ENCODE data around the gene KCTD12.
A peak's percentile ranks its signal among the peaks of the same experiment; 100 is the strongest.

Gene KCTD12

DNA sequence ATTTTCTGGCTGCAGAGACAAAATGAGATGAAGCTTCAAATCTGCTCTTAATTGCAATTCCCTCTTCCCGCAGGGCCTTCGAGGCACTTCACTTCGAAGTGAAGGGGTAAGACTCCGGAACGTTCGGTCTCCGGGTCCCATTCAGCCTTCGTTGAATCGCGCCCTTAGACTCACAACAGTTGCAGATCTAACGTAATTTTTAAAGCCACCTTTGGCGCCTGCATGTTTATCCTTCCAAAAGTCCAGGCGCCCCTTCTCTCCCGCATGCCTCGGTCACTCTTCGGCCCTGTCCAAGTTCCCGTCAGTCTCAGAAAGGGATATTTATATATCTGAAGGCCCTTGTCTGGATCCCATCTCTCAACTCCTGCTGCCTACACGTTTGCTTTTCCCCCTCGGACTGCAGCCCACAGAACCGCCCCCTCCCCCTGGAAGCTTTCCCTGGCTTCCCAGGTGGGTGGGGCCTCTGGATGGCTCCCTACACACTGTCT, 915 bp upstream of the KCTD12 start:
- no peak for DNase-seq (ENCODE audit: low read depth)

DNA sequence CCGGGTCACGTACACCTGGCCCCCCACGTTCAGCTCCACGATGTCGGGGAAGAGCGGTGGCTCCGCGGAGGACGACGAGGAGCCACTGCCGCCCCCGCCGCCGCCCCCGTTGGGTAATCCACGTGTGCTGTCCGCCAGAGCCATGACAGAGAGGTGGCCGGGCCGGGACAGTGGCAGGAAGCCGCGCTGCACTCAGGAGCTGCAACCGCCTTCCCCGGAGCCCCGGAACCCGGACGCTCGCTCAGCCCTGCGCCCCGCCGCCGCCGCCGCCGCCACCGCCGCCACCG, 257 bp downstream of the KCTD12 start:
- peak; percentile 15 for DNase-seq (ENCODE audit: low read depth)

GRCh38 chr13:76885203-76886004, 801 bp downstream of the KCTD12 start:
- peak; percentile 21 for DNase-seq (ENCODE audit: low read depth)

- DNase-seq (ENCODE audit: low read depth): no peak
Measured at GRCh38 chr13:76884907-76885202, 1.4 kb downstream of the KCTD12 start.

- no peak for DNase-seq (ENCODE audit: low read depth)
Measured at GRCh38 chr13:76884186-76884906, 1.9 kb downstream of the KCTD12 start.

GRCh38 chr13:76883236-76883635, 3.0 kb downstream of the KCTD12 start:
- no peak for DNase-seq (ENCODE audit: low read depth)

DNA sequence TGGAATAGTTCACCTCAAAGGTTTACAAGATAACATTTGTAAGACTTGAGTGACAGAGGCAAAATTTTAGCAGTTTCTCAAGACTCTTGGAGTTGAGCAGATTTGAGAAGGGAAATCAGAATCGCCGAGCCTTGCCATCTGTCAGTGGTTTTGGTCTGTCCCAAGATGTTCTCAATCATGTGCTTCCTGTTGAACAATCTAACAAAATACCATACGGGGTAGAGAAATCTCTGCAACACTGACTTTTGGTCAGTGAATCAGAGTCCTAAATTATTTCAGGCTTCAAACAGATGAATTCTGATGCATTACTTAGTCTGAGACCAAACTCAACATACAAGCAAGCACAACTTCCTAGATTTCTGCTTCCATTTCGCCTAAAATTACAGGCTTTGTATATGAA, 3.8 kb downstream of the KCTD12 start:
- DNase-seq (ENCODE audit: low read depth): no peak

GRCh38 chr13:76879883-76880270, 6.3 kb downstream of the KCTD12 start:
- DNase-seq (ENCODE audit: low read depth): no peak

DNA sequence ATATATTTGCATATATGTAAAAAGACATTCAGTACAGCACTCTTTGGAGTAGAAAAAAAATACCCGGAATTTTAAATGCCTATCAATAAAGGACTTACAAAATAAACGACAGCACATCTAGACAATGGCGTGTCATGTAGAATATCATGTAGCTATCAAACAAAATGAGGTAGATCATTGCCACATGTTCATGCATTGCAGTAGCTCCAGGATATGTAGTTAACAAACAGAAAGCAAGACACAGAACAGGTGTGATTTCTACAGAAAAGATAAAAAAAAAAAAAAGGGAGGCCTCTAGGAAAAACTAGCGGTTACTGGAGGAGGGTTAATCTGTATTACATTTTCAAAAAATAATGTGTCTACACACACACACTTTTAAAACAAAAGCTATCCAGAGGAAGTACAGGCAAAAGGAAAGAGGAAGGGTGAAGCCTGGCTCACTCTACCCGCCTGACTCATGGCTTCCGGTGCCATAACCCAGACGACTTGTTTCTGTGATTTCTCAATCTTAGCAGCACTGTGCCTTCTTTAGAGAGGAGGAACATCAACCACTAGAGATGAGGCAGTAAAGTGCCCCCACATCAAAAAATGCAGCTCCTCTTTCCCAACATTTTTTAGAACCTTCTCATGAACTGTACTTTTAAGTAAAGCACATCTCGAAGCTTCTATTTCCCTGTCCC, 6.9 kb downstream of the KCTD12 start:
- peak; percentile 45 for DNase-seq (ENCODE audit: low read depth)

DNA sequence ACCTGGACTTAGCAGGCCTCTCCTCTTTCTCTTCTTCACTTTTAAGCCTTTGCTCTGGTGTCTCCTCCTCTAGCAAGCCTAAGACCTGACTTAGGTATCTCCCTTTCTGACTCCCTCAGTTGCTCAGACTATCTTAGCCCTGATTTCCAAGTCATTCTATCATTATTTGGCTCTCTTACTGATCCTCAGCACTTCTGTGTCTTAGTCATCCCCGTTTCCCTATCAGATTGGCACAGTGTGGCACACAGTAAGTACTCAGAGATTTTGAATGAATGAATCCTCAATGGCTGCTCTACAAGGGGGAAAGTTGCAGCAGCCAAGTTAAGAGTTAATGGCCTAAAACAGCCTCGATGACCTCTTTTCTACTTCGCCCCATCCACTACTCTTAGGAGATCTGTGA, 8.2 kb downstream of the KCTD12 start:
- no peak for DNase-seq (ENCODE audit: low read depth)

- DNase-seq (ENCODE audit: low read depth): no peak
Measured at GRCh38 chr13:76875271-76875815, 10.9 kb downstream of the KCTD12 start.

DNA sequence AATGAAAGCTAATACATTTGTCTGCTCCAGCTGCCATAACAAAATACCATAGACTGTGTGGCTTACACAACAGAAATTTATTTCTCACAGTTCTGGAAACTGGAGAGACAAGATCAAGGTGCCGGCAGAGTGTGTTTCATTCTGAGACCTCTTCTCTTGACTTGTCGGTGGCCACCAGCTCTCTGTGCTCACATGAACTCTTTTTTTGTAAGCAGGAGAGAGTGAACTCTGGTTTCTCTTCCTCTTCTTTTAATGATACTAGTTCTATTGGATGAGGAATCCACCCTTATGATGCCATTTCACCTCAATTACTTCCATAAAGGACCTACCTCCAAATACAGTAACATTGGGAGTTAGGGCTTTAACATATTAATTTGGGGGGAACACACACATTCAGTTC, 11.7 kb downstream of the KCTD12 start:
- DNase-seq (ENCODE audit: low read depth): no peak

GRCh38 chr13:76873445-76873844, 12.8 kb downstream of the KCTD12 start:
- DNase-seq (ENCODE audit: low read depth): no peak

DNA sequence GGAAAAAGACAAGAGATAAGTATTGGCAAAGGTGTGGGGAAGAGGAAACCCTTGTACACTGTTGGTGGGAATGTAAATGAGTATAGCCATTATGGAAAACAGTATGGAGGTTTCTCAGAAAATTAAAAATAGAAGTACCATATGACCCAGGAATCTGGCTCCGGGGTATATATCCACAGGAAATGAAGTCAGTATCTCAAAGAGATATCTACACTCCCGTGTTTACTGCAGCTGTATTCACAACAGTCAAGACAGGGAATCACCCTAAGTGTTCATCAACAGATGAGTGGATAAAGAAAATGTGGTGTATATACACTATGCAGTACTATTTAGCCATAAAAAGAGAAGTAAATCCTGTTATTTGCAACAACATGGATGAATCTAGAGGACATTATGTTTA, 13.5 kb downstream of the KCTD12 start:
- DNase-seq (ENCODE audit: low read depth): no peak

- no peak for DNase-seq (ENCODE audit: low read depth)
Measured at GRCh38 chr13:76871432-76871831, 14.8 kb downstream of the KCTD12 start.

DNA sequence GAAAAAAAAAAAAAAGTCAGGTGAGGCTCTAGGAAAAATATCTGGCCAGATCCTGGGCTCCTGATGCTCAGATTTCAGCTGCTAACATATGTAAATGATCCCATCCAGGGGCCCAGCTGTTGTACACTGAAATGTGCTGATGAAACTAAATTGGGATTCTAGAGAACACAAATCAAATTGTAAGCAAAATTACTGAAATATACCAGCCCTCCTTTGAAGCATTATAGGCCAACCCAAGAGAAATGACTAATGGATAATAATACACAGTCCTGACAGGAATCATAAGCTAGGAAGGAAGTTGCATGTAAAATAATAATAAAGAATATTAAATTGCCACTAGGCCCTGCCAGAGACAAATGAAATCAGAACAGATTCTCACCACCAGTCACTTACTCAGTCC, 17.8 kb downstream of the KCTD12 start:
- DNase-seq (ENCODE audit: low read depth): no peak

DNA sequence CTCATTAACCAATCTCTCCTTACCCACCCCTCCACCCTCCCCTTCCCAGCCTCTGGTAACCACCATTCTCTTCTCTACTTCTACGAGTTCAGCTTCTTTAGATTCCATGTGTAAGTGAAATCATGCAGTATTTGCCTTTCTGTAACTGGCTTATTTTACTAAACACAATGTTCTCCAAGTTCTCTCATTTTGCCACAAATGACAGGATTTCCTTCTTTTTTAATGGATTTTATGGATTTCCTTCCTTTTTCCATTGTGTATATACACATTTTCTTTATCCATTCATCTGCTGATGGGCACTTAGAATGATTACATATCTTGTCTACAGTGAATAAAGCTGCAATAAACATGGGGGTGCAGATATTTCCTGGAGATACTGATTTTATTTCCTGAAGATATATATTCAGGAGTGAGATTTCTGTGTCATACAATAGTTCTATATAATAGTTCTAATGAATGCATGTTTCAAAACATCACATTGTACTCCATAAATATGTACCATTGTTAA, 20.2 kb downstream of the KCTD12 start:
- no peak for DNase-seq (ENCODE audit: low read depth)

DNA sequence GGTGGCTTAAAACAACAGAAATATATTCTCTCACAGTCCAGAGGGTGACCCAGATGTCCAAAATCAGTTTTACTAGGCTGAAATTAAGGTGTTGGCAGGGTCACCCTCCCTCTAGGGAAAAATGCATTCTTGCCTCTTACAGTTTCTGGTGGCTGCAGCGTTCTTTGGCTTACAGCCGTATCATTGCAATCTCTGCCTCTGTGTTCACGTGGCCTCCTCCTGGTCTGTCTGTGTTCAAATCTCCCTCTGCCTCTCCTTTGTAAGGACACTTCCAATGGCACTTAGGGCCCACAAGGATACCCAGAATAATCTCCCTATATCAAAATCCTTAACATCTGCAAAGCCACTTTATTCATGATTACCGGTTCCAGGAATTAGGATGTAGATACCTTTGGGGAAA, 21.1 kb downstream of the KCTD12 start:
- no peak for DNase-seq (ENCODE audit: low read depth)

DNA sequence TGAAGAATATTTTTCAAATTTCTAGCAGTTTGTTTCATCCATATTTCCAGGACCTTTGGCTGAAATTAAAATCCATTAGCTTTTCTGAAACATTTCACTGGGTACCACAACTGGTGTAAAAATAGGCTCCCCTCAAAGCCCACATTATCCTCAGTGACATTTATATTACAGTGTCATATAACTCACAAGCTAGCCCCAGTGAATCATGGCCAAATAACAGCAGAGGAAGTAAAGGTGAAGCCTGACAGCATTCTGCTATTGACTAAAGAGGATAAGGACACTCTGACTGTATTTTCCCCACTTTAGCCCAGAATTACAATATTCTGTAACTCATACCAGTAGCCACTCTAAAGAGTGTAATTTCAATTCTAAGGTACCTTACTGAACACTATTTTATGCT, 21.9 kb downstream of the KCTD12 start:
- DNase-seq (ENCODE audit: low read depth): no peak

GRCh38 chr13:76863022-76863421, 23.2 kb downstream of the KCTD12 start:
- DNase-seq (ENCODE audit: low read depth): no peak

GRCh38 chr13:76861859-76862258, 24.3 kb downstream of the KCTD12 start:
- no peak for DNase-seq (ENCODE audit: low read depth)

- no peak for DNase-seq (ENCODE audit: low read depth)
Measured at GRCh38 chr13:76860706-76861105, 25.5 kb downstream of the KCTD12 start.

- no peak for DNase-seq (ENCODE audit: low read depth)
Measured at GRCh38 chr13:76854894-76855293, 31.3 kb downstream of the KCTD12 start.
